Measurements from ENCODE around the gene MYG1.
"Not testable (repeated sequence)": the region's sequence is repeated elsewhere in the genome, so short reads cannot be mapped to it uniquely, and the experiment has no call there.

The MYG1 gene

DNA sequence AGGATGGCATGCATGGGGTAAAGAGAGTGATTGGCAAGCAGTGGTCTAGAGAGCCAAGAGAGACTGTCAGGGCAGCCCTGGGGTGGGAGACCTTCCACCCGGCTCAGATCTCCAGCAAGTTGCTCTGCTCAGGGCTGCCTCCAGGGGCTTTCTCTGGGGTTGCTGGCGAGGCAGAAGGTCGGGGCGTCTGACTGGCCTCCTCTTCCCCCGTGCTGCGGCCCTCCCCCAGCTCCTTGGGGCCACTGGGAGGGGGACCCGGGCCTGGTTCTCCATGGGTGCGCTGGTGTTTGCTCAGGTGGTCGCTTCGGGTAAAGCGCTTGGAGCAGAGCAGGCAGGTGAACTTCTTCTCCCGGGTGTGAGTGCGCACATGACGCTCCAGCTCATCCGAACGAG, 28.5 kb downstream of the MYG1 start:
- no peak for FAIRE-seq

DNA sequence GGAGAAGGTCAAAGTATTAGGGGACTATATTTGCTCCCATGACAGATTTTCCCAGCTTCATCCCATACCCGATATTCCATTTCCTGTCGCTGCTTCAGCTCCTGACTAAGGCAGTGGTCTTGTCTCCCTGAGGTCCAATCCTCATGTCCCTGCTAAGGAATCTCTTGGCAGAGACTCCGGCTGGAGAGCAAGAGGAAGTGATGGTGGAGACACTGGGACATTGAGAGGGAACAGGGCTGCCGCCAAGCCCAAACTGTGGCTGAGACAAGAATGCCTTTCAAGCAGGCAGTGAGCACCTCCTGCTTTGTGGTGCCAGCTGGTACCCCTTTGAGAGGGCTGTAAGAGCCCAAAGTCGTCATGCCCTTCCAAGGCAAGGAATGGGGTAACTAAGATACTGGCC, 31.2 kb downstream of the MYG1 start:
- no peak for FAIRE-seq

DNA sequence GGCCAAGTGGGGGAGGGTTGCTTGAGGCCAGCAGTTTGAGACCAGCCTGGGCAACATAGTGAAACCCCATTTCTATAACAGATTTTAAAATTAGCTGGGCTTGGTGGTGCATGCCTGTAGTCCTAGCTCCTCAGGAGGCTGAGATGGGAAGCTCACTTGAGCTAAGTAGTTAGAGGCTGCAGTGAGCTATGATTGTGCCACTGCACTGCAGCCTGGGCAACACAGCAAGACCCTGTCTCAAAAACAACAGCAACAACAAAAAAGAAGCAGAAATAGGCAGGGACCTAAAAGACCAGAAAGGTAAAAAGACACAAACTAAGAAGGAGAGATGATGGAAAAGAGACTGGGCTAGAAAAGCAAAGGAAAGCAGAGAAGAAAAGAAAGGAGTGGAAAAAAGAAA, 32.8 kb downstream of the MYG1 start:
- not testable (repeated sequence) for FAIRE-seq

DNA sequence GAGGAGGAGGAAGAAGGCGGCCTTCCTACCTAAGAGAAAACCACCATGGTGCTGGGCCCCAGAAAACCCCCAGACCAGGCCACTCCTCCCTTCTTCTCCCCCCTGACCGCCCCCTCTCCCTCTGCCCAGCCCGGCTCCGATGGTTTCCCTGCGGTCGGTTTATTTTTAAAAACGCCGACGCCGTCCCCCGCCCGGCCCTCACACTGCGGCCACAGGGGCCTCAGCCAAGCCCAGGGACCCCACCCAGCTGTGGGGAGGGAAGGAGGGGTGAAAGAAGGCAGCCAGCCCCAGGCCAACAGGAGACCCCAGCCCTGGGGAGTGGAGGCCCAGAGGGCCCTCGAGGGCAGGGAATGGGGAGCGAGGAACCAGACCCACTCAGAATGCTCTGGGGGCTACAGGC, 33.2 kb downstream of the MYG1 start:
- FAIRE-seq: no peak

DNA sequence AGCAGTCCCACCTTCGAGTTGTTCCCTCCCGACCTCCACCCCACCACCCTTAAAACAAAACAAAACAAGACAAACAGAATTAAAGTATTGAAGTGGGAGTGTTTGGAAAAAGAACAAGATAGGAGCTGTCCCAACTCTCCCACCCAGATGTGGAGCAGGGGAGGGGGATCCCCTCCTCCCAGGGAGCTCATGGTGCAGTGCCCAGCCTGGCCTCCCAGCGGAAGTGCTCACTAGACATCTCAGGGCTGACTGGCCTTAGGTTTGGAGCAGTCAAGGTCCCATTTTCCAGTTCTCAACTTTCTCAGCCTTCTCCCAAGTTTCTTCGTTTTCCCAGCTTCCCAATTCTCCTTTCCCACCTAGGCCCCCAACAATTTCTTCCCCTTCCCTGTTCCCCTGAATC, 33.8 kb downstream of the MYG1 start:
- no peak for FAIRE-seq

DNA sequence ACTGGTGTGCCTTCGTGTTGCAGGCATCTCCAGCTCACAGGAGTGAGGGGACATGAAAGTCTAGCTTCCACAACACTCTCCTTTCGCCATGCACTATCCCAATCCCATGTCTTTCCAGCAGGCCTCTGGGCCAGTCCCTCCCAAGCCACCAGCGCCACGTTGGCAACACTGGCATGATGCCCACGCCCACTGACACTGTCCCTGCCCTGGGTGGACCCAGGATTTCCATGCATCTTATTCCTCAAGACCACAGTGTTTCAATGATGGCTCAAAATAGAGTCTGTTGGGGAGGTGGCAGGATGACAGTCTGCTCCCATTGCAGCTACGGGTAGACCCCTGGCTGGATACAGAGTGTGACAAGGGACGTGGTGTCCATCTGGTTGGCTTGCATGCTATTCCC, 34.4 kb downstream of the MYG1 start:
- FAIRE-seq: no peak

DNA sequence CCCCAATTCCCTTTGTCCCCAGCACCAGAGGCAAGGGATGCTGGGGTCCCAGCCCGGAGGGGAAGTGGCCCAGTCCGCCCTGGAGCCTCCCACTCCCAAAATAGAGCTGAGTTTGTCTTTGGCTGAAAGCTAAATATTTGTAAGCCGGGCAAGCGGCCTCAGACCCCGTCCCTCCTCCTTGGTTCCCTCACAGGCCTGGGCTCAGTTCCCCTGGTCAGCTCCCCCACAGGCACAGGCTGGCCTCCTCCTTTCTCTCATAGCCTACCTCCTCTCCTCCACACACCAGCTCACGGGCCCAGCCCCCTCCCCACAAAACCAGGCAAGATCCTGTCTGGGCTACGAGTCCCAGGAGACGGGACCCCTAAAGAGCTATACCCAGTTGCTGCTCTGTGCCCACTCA, 35.3 kb downstream of the MYG1 start:
- no peak for FAIRE-seq

DNA sequence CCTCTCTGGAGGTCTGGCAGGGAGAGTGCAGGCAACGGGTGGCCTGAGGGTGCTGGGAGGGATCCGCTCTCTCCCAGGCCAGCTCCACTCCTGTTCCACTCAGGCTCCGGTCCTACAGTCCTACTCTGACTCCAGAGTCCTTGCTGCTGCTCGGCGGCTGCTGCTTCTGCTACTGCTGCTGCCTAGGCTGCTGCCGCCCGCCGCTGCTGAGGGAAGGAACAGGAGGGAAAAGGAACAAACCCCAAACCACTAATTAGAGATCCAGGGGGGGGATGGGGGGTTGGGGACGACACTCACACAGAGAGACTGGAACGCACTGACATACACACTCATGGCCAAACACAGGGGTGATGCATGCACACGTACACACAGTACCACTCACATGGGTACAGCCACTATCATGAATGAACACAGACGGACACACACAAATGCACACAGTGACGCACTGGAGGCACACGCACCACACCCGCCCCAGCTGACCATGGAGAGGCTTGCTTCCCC, 36.7 kb downstream of the MYG1 start, which contains the start of gene SP7:
TSS of gene SP7 (minus strand) at position 174 of the 501 bp plus-strand sequence. CDS start 708 bp downstream, outside the sequence.
- FAIRE-seq: no peak

DNA sequence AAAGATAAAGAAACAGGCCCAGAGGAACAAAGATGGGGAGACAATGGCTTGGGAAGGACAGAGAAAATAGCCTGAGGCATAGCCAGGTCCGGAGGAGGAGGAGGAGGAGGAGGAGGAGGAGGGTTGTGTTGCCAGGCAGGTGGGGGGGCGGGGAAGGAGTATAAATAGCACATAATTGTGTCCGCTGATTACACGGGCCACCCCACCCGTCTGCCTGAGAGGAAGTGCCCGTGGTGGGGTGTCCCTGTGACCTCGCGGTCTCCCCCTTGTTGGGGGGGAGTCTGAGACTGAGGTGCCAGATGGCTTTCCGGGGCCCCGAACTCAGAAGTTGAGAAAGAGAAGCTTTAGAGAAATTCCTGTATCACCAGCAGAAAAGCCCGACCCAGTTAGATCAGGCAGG, 38.5 kb downstream of the MYG1 start:
- FAIRE-seq: no peak

DNA sequence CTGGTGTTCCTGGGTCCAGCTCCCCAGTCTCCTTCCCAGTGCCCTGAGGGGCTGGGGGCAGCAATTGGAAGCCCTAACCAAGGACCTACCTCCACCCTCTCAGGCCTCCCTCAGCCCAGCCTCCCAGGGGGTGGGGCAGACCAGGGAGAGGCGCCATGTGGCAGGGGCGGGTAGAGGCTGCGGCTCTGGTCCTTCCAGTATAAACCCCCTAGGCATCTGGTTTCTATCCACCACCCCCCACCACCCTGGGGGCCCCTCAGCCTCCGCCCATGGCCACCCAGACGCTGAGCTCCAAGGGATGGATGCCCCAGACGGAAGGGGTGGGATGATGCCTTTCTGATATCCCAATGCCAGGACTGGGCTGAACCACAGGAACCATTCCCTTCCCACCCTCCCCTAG, 39.4 kb downstream of the MYG1 start:
- no peak for FAIRE-seq

DNA sequence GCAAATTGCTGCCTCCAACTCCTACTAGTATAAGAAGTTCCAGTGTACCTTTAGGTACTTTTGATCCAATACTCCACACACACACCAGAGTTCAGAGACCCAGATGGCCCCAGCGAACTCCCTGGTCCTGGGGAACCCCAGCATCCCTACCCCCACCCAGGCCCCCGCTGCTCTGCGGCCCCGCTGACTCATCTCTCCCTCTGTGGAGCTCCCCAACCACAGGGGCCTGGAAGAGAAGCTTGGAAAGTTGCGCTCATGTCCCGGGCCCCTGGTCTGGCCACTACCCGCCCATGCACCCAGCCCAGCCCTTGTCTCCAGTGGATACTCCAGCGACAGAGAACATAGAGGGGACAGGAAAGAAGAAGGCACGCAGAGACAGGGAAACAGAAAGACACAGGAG, 40.9 kb downstream of the MYG1 start:
- FAIRE-seq: no peak

DNA sequence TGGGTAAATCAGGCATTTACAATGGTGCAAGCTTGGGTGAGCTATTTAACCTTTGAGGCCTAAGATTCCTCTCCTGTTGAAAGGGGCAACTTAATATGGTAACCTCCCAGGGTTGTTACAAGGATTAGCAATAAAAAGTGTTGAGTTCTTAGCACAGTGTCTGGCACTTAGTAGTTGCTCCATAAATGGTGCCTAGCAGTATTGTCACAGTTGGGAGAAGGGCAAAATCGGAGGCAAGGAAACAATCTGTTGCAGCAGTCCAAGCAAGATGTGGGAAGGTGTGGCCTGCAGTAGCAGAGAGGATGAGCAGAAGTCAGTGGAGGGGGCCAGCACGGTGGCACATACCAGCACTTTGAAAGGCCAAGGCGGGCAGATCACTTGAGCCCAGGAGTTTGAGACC, 44.0 kb downstream of the MYG1 start:
- no peak for FAIRE-seq

DNA sequence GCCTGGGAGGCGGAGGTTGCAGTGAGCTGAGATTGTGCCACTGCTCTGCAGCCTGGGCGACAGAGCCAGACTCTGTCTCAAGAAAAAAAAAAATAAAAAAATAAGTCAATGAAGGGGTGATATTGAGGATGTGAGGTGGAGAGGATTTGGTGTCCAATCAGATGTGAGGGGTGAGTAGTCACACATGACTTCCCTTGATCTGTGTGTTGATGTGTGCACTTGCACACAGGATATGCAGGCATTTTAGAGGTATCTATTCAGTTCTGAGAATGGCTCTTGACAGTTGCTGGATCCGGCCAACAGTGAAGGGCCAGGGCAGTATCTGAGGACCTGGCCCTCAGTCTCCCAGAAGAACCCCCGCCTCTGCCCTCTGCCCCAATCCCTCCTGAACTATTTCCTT, 44.5 kb downstream of the MYG1 start:
- no peak for FAIRE-seq

DNA sequence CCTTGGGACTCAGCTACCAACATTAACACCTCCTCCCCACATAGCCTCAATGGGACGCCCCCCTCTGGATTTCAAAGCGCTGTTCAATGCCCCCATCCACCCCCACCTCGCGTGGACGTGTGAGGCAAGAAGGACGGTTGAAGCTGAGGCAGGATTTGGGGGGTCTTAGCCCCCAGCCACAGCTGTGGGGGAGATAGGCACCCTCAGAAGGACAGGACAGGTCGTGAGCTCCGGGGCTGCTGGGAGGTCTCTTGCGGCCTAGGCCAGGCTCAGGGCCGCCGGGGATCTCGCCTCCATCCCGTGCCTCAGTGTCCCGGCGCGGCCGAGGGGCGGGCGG, 45.0 kb downstream of the MYG1 start:
- FAIRE-seq: no peak

DNA sequence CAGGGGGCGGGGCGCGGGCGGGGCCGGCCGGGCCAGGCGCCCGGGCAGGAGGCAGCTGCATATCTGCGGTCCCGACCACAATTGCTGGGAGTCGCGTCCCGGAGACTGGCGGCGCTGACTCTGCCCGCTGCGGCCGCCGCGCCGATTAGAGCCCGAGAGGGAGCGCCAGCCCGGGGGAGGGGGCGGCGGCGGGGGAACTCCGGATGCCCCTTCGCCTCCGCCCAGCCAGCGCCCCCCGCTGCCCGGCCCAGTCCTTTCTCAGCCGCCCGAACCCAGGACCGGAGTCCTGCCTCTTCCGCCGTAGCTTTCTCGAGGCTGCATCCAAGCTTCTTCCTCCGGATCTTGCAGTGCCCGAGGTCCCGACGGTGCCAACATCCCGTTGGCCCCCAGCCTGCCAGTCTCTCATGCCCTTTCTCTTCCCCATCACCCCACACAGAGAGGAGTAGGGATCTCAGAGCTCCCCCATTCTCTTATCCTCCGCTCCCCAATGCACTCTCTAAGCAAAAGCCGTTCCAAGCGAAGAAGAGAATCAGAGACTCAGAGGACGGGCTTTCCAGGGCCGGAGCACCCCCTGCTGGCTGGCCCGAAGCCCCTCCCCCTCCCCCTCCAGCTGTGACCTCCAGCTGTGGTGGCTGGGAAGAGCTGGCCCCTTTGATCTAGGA, 45.5 kb downstream of the MYG1 start:
- FAIRE-seq: no peak

DNA sequence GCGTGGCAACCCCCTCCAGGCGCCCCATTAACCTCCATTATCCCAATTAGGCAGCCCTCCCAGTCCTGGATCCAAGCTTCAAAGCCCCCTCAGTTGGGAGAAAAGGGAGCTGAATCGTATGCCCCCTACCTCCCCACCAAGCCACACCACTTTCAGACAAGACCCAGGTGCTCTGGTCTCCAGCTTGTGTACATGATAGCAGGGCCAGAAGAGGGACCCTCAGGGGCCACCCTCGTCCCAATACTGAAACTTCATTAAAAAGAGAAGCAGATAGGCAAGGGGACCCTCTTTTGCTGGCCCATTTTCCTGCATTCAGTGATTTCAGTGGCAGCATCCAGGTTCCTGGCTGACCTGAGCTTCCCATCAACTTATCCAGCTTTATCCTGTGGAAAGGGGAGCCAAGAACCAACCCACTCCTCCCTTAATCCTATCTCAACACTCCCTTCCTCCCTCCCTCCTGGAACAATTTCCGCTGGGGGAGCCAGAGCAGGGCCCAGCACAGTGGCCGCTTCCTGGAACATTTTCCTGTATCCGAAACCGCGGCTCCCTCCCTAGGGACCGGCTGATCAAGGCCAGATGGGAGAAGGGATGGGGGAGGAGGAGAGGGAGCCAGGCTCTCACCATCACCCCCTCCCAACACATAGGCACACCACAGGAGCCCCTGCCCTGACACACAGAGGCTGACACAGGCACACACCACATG, 46.1 kb downstream of the MYG1 start:
- no peak for FAIRE-seq

DNA sequence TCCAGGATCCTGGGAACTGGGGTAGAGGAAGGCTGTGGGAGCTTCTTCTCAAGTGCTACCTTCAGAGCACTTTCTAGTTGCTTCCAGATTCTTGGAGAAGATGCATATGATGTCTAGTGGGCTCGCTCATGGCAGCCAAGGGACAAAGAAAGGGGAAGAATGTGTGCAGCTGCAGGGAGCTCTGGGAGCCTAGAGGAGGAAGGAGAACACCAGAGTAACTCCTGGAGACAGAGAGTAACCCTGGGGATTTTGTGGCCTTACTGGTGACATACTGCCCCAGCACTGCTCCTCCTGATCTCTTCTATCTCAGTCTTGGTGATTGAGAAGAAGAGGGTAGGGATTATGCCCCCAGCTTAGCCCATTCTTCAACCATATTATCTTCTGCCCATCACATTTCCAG, 47.0 kb downstream of the MYG1 start:
- no peak for FAIRE-seq

DNA sequence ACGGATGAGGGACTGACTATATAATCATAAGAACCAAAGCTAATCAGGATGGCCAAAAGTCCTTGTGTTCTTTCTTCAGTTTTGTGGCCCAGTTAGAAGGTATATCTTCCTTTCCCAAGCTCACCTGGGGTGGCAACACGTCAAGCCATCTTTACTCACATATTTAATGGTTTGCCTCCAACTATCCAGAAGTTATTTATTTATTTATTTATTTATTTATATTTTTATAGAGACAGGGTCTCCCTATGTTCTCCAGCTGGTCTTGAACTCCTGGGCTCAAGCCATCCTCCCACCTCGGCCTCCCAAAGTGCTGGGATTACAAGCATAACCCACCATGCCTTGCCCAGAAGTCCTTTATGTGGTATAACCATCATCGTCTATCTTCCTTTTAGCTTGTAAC, 48.4 kb downstream of the MYG1 start:
- no peak for FAIRE-seq

DNA sequence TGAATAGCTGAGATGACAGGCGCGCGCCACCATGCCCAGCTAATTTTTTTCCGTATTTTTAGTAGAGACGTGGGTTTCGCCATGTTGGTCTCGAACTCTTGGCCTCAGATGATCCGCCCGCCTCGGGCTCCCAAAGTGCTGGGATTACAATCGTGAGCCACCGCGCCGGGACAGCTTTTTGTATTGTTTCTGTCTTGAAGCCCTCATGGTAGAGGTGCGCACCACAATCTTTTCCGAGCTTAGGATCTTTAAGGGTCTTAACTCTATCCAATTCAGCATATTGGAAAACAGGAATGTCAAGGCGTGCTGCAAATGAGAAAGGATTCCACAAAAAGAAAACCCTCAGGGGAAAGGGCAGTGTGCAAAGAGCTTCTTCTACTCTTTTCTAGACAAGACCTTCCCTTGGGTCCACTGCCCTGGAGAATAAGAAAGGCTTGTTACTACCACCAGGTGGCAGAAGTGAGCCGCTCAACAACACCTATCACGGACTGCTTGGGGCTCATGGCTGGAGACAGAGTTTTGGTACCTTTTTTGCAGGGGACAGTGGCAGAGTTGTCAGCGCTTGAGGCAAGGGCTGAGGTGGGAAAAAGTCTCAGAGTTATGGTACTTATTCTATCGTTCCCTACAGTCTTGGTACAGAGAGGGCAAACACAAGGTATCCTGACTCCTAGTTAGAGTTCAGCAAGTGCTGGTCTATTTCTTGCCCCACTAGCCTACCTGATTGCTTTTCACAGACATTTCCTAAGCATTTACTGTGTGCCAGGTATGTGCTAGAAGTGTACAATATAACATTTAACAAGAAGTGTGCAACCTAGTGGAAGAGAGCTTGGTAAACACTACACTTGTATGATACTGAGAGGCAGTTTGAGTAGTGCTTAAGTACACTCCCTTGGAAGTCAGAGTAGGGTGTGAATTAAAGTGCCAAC, 53.1 kb downstream of the MYG1 start:
- peak; percentile 54 for FAIRE-seq

DNA sequence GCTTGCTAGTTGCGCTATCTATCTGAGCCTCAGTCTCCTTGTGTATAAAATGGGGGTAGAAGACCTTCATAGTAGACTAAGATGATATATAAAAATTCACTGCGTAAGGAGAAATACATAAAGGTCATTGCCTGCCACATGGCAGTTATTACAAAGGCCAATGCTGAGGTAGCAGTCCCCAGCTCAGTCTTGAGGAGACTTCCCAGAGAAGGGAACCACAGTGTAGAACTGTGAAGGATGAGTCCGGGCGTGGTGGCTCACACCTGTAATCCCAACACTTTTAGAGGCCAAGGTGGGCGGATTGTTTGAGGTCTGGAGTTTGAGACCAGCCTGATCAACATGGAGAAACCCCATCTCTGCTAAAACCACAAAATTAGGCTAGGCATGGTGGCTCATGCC, 53.8 kb downstream of the MYG1 start:
- FAIRE-seq: no peak

DNA sequence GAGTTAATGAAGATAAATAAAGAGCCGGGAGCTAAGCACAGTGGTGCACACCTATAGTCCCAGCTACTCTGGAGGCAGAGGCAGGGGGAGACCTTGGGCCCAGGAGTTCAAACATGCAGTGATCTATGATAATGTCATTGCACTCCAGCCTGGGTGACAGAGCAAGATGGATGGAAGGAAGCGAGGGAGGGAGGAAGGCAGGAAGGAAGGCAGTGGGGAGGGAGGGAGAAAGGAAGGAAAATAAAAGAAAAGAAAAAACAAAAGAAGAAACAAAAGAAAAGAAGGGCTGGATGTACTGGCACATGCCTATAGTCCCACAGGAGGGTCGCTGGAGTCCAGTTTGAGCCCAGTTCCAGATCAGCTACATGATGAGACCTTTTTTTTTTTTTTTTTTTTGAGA, 55.6 kb downstream of the MYG1 start:
- no peak for FAIRE-seq

All from A204.1 (cell line).